B cell (primary cell): Measurements from ENCODE around the gene MUC4.

Experiments
- EZH2 ChIP-seq: IDR thresholded peaks from 2 replicates; pipeline ENCODE4 v1.6.1; 2012; ENCODE audit warnings: borderline replicate concordance, low read depth, mild to moderate bottlenecking, moderate library complexity, low read length; ENCODE audit not compliant: insufficient read depth, poor library complexity, severe bottlenecking
- TF ChIP-seq, protein P1 (sequence below): fragments of 200-600 bp; IDR thresholded peaks from one replicate; pipeline ENCODE4 v1.8.0; 2022; ENCODE audit warnings: antibody characterized with exemption, mild to moderate bottlenecking

- TF ChIP-seq, protein P1, sequence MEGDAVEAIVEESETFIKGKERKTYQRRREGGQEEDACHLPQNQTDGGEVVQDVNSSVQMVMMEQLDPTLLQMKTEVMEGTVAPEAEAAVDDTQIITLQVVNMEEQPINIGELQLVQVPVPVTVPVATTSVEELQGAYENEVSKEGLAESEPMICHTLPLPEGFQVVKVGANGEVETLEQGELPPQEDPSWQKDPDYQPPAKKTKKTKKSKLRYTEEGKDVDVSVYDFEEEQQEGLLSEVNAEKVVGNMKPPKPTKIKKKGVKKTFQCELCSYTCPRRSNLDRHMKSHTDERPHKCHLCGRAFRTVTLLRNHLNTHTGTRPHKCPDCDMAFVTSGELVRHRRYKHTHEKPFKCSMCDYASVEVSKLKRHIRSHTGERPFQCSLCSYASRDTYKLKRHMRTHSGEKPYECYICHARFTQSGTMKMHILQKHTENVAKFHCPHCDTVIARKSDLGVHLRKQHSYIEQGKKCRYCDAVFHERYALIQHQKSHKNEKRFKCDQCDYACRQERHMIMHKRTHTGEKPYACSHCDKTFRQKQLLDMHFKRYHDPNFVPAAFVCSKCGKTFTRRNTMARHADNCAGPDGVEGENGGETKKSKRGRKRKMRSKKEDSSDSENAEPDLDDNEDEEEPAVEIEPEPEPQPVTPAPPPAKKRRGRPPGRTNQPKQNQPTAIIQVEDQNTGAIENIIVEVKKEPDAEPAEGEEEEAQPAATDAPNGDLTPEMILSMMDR, result no peak
- no peak for TF ChIP-seq EZH2
Observed at GRCh38 chr3:195771646-195772300, 40.0 kb downstream of the MUC4 start.
